ENCODE results near the gene LYSET. TPM values are rescaled to one million over a fixed set of nuclear protein-coding genes. Genes with fewer than 3 reads are reported as not detected.
A peak's percentile ranks its signal among the peaks of the same experiment; 100 is the strongest.
"Not testable (repeated sequence)": the region's sequence is repeated elsewhere in the genome, so short reads cannot be mapped to it uniquely, and the experiment has no call there.

Gene LYSET
- total RNA-seq, 1 donor from 2014 or later, result 13.6 TPM

- H3K27ac Mint-ChIP-seq (ENCODE audit: unreplicated experiment), result peak overlapping the region; percentile 37
- peaks cover 4% of the 10 kb centered on the region for H3K27me3 Mint-ChIP-seq (ENCODE audit: unreplicated experiment)
- no peak for DNase-seq (ENCODE audit: low spot score)
- peaks cover 23% of the 10 kb centered on the region for H3K36me3 Mint-ChIP-seq (ENCODE audit: low read depth, unreplicated experiment)
- H3K4me1 Mint-ChIP-seq (ENCODE audit: unreplicated experiment), result no peaks in the 10 kb centered on the region
- peak overlapping the region; percentile 19 for H3K4me3 Mint-ChIP-seq (ENCODE audit: unreplicated experiment)
- H3K9me3 Mint-ChIP-seq (ENCODE audit: unreplicated experiment), result no peaks in the 10 kb centered on the region
- TF ChIP-seq, protein P1, sequence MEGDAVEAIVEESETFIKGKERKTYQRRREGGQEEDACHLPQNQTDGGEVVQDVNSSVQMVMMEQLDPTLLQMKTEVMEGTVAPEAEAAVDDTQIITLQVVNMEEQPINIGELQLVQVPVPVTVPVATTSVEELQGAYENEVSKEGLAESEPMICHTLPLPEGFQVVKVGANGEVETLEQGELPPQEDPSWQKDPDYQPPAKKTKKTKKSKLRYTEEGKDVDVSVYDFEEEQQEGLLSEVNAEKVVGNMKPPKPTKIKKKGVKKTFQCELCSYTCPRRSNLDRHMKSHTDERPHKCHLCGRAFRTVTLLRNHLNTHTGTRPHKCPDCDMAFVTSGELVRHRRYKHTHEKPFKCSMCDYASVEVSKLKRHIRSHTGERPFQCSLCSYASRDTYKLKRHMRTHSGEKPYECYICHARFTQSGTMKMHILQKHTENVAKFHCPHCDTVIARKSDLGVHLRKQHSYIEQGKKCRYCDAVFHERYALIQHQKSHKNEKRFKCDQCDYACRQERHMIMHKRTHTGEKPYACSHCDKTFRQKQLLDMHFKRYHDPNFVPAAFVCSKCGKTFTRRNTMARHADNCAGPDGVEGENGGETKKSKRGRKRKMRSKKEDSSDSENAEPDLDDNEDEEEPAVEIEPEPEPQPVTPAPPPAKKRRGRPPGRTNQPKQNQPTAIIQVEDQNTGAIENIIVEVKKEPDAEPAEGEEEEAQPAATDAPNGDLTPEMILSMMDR (IDR thresholded peaks at IDR 0.05; ENCODE audit: unreplicated experiment), result no peak
Observed at GRCh38 chr14:93230539-93230938, 45.4 kb downstream of the LYSET start.

- TF ChIP-seq, protein P1 (IDR thresholded peaks at IDR 0.05; ENCODE audit: unreplicated experiment), result no peak
- H3K27me3 Mint-ChIP-seq (ENCODE audit: unreplicated experiment), result peaks cover 4% of the 10 kb centered on the region
- no peak overlapping the region for H3K4me3 Mint-ChIP-seq (ENCODE audit: unreplicated experiment)
- no peaks in the 10 kb centered on the region for H3K9me3 Mint-ChIP-seq (ENCODE audit: unreplicated experiment)
- DNase-seq (ENCODE audit: low spot score), result no peak
- H3K27ac Mint-ChIP-seq (ENCODE audit: unreplicated experiment), result no peak overlapping the region
- no peaks in the 10 kb centered on the region for H3K4me1 Mint-ChIP-seq (ENCODE audit: unreplicated experiment)
- H3K36me3 Mint-ChIP-seq (ENCODE audit: low read depth, unreplicated experiment), result peaks cover 16% of the 10 kb centered on the region
Observed at GRCh38 chr14:93231129-93231979, 46.2 kb downstream of the LYSET start.

DNA sequence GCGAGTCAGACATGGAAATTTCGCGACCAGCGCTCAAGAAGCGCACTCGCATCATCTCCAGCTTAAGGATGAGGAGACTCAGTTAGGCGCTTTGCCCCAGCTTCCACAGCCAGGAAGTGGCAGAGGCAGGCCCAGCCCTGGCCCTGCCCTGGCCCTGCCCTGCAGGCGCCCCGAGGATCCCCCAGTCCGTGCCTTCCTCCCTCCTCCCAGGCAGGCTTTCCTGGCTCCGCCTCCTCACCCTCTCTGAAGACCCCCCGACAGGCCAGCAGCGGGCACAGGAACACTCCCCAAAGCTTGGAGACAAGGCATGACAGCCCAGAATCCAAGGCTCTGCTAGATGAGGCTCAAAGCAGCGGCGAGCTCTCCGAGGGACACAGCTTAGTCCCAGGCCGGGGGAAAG lies 47.0 kb downstream of the LYSET start:
- Mint-ChIP-seq H3K27ac (ENCODE audit: unreplicated experiment) (no peak overlapping the region), H3K36me3 (ENCODE audit: low read depth, unreplicated experiment) (peaks cover 12% of the 10 kb centered on the region), H3K4me1 (ENCODE audit: unreplicated experiment) (no peaks in the 10 kb centered on the region), H3K27me3 (ENCODE audit: unreplicated experiment) (peaks cover 4% of the 10 kb centered on the region), H3K4me3 (ENCODE audit: unreplicated experiment) (no peak overlapping the region), H3K9me3 (ENCODE audit: unreplicated experiment) (no peaks in the 10 kb centered on the region)
- TF ChIP-seq, protein P1 (IDR thresholded peaks at IDR 0.05; ENCODE audit: unreplicated experiment), result no peak
- no peak for DNase-seq (ENCODE audit: low spot score)

GRCh38 chr14:93233078-93233477 lies 48.0 kb downstream of the LYSET start:
- H3K27me3 Mint-ChIP-seq (ENCODE audit: unreplicated experiment); H3K9me3 Mint-ChIP-seq (ENCODE audit: unreplicated experiment); H3K36me3 Mint-ChIP-seq (ENCODE audit: low read depth, unreplicated experiment); H3K4me1 Mint-ChIP-seq (ENCODE audit: unreplicated experiment); DNase-seq (ENCODE audit: low spot score); H3K27ac Mint-ChIP-seq (ENCODE audit: unreplicated experiment); H3K4me3 Mint-ChIP-seq (ENCODE audit: unreplicated experiment): not testable (repeated sequence)

- peaks cover 5% of the 10 kb centered on the region for H3K36me3 Mint-ChIP-seq (ENCODE audit: low read depth, unreplicated experiment)
- H3K4me1 Mint-ChIP-seq (ENCODE audit: unreplicated experiment), result no peaks in the 10 kb centered on the region
- H3K27ac Mint-ChIP-seq (ENCODE audit: unreplicated experiment), result peak overlapping the region; percentile 38
- peaks cover 4% of the 10 kb centered on the region for H3K27me3 Mint-ChIP-seq (ENCODE audit: unreplicated experiment)
- H3K9me3 Mint-ChIP-seq (ENCODE audit: unreplicated experiment), result no peaks in the 10 kb centered on the region
- TF ChIP-seq, protein P1 (IDR thresholded peaks at IDR 0.05; ENCODE audit: unreplicated experiment), result no peak
- no peak for DNase-seq (ENCODE audit: low spot score)
- H3K4me3 Mint-ChIP-seq (ENCODE audit: unreplicated experiment), result no peak overlapping the region
Observed at GRCh38 chr14:93234798-93235197, 49.7 kb downstream of the LYSET start.

Other genes with a start within 250 kb of the LYSET start
- 39.2 TPM for gene ITPK1, start 69.4 kb upstream of the LYSET start, total RNA-seq (ENCODE audit: unreplicated experiment)
- gene MOAP1, start 420 bp upstream of the LYSET start, total RNA-seq (ENCODE audit: unreplicated experiment), result 22.4 TPM
- 15.5 TPM for gene GON7, start 21.7 kb downstream of the LYSET start, total RNA-seq (ENCODE audit: unreplicated experiment)
- 35.8 TPM for gene UBR7, start 21.9 kb downstream of the LYSET start, total RNA-seq (ENCODE audit: unreplicated experiment)
- 71.1 TPM for gene BTBD7, start 147.7 kb downstream of the LYSET start, total RNA-seq (ENCODE audit: unreplicated experiment)
- gene COX8C, start 161.9 kb downstream of the LYSET start, total RNA-seq (ENCODE audit: unreplicated experiment), result not detected
- 0.69 TPM for gene UNC79, start 245.6 kb downstream of the LYSET start, total RNA-seq (ENCODE audit: unreplicated experiment)

All from endothelial cell (in vitro differentiated cells).